ENCODE measurements around the gene KCNK5. TPM values are rescaled to one million over a fixed set of nuclear protein-coding genes. Genes with fewer than 3 reads are reported as not detected.

The KCNK5 gene
- total and polyA plus RNA-seq, 2 donors (not counting 3 experiments of a cell fraction or from before 2014, with no cell fraction given), result not detected

DNA sequence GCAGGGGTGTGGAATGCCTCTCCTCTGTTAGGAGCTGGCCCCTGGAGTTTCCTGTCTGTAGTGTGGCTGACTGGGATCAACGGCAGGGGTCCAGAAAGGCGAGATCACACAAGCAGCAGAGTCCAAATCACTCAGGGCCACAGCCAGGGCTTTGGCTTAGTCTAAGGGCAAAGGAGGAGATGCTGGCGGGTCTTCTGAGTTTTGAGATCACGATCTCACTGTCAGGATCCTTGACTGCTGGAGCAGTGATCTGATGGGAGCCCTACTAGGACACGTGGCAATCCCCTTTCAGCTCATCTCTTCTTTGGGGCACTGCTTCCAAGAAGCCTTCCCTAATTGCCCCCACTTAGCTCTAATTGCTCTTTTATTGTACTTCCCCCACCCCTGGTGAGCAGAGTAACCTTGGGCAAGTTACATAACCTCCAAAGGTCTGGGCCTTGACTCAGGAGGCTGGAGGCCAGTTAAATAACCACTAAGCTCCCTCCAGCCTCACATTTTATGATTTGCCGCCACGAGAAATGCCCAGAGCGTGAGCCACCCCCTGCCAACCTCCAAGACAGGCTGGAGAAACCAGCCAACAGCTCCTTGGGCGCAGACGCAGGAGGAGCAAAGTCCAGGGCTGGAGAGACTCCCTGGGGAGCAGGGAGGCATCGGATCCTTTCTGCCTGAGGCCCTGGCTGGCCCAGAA lies 12.0 kb downstream of the KCNK5 start:
- ChIA-PET POLR2A (no interaction called here), CTCF (no interaction called here)
- Histone ChIP-seq H3K79me2 (ENCODE audit: control insufficient read depth, insufficient read depth, low read length) (no peaks in the 10 kb centered on the region), H3K4me1 (ENCODE audit: control insufficient read depth, extremely low read depth, insufficient read depth, low read length) (no peaks in the 10 kb centered on the region), H3K9ac (replicated peaks; ENCODE audit: extremely low read depth, insufficient read depth, low read length) (no peak overlapping the region), H3K4me2 (ENCODE audit: insufficient read depth, low read length) (no peak overlapping the region), H3K27ac (ENCODE audit: insufficient read depth, low read depth, low read length) (no peak overlapping the region), H4K20me1 (replicated peaks; ENCODE audit: control insufficient read depth, extremely low read depth, insufficient read depth, low read length) (no peaks in the 10 kb centered on the region), H3K9me3 (replicated peaks; ENCODE audit: control insufficient read depth, insufficient read depth, low read length) (no peaks in the 10 kb centered on the region), H3K36me3 (ENCODE audit: control insufficient read depth in 2 of 2, extremely low read depth in 1 of 2, insufficient read depth in 2 of 2, low read length in 2 of 2) (no peaks in the 10 kb centered on the region), H3K9me1 (replicated peaks; ENCODE audit: control insufficient read depth, extremely low read depth, insufficient read depth, low read length) (no peaks in the 10 kb centered on the region), H2AFZ (ENCODE audit: low read depth, low read length) (no peak overlapping the region), H3K27me3 (ENCODE audit: control insufficient read depth in 2 of 2, insufficient read depth in 2 of 2, low read length in 2 of 2) (no peaks in the 10 kb centered on the region), H3K4me3 (replicated peaks in 1 of 3; ENCODE audit: insufficient read depth in 1 of 3, low read depth in 1 of 3, low read length in 3 of 3) (no peak overlapping the region)
- no TSS peak for BruUV-seq (replicated peaks)
- intact Hi-C loops (cut with micrococcal nuclease), result no loop called here
- TF ChIP-seq, protein P1, sequence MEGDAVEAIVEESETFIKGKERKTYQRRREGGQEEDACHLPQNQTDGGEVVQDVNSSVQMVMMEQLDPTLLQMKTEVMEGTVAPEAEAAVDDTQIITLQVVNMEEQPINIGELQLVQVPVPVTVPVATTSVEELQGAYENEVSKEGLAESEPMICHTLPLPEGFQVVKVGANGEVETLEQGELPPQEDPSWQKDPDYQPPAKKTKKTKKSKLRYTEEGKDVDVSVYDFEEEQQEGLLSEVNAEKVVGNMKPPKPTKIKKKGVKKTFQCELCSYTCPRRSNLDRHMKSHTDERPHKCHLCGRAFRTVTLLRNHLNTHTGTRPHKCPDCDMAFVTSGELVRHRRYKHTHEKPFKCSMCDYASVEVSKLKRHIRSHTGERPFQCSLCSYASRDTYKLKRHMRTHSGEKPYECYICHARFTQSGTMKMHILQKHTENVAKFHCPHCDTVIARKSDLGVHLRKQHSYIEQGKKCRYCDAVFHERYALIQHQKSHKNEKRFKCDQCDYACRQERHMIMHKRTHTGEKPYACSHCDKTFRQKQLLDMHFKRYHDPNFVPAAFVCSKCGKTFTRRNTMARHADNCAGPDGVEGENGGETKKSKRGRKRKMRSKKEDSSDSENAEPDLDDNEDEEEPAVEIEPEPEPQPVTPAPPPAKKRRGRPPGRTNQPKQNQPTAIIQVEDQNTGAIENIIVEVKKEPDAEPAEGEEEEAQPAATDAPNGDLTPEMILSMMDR (IDR thresholded peaks at IDR 0.05; ENCODE audit: extremely low read depth in 1 of 2, insufficient read depth in 1 of 2, low read depth in 1 of 2, low read length in 2 of 2), result no peak
- TF ChIP-seq MYC (IDR thresholded peaks at IDR 0.05; ENCODE audit: low read depth, low read length), result no peak
- no peak for TF ChIP-seq GATA2 (IDR thresholded peaks at IDR 0.05; ENCODE audit: insufficient read depth, insufficient read length, low read depth, low read length)
- TF ChIP-seq JUN (IDR thresholded peaks at IDR 0.05; ENCODE audit: borderline replicate concordance, insufficient read depth, insufficient read length, low read depth), result no peak
- TF ChIP-seq POLR2A (IDR thresholded peaks at IDR 0.05; ENCODE audit: low read depth, low read length), result no peak
- TF ChIP-seq EZH2 (IDR thresholded peaks at IDR 0.05; ENCODE audit: borderline replicate concordance, low read depth, low read length, severe bottlenecking), result no peak
- no peak for TF ChIP-seq FOS (IDR thresholded peaks at IDR 0.05; ENCODE audit: borderline replicate concordance, insufficient read depth, low read length)
- no peak for TF ChIP-seq POLR2AphosphoS5 (IDR thresholded peaks at IDR 0.05; ENCODE audit: insufficient read depth, low read depth, low read length)
- no peak for FAIRE-seq
- dilution Hi-C loops (cut with MboI; ENCODE audit: extremely low pct_ligation_motif_present, low sequenced_read_pairs), result no loop called here
- DNase-seq (ENCODE audit: low read depth, low spot score), result no peak
